Esophagus squamous epithelium (tissue), 5 donors: ENCODE data around the gene KIAA1217. TPM values are rescaled to one million over a fixed set of nuclear protein-coding genes. Genes with fewer than 3 reads are reported as not detected.
A peak's percentile ranks its signal among the peaks of the same experiment; 100 is the strongest.

ENCODE experiments used
- DNase-seq: peaks from one replicate; lab custom pipeline; 2025; lab: John Stamatoyannopoulos, UW
- H3K27ac ChIP-seq, 4 donors: fragments of 200-600 bp; sonication (generic); one replicate each; pipeline ENCODE4 v1.5.1; 2016 to 2019; ENCODE audit warnings: mild to moderate bottlenecking in 1 of 4
- H3K27me3 ChIP-seq, 4 donors: fragments of 200-600 bp; sonication (generic); 1 replicate in 3 of 4; 2 replicates in 1 of 4; pipeline versions ENCODE4 v1.5.1 to v1.6.0; 2017 to 2021; ENCODE audit warnings: antibody characterized with exemption in 1 of 4
- H3K36me3 ChIP-seq, 3 donors: fragments of 200-600 bp; sonication (generic); one replicate each; pipeline ENCODE4 v1.5.1; 2016 to 2019
- H3K4me1 ChIP-seq, 3 donors: fragments of 200-600 bp; sonication (generic); one replicate each; pipeline ENCODE4 v1.5.1; 2017 to 2019
- H3K4me3 ChIP-seq, 4 donors: fragments of 200-600 bp; sonication (generic); 1 replicate in 3 of 4; 2 replicates in 1 of 4; pipeline ENCODE4 v1.5.1; 2016 to 2019; ENCODE audit warnings: mild to moderate bottlenecking in 2 of 4, moderate library complexity in 1 of 4
- H3K9me3 ChIP-seq, 3 donors: fragments of 200-600 bp; sonication (generic); one replicate each; pipeline ENCODE4 v1.5.1; 2016 to 2019
- CTCF ChIP-seq, 6 experiments: fragments of 450-650 bp in 4 of 6; fragments of 200-600 bp in 2 of 6; sonication (generic) in 2 of 6; IDR thresholded peaks; one replicate each; pipeline ENCODE4 v1.5.1; 2016 to 2019; ENCODE audit warnings: antibody characterized with exemption in 6 of 6, mild to moderate bottlenecking in 4 of 6, moderate library complexity in 4 of 6
- POLR2A ChIP-seq, 4 donors: fragments of 450-650 bp; IDR thresholded peaks; one replicate each; pipeline ENCODE4 v1.6.1; 2017; ENCODE audit warnings: antibody characterized with exemption in 4 of 4, mild to moderate bottlenecking in 4 of 4, moderate library complexity in 3 of 4
- WGBS, 2 donors: methylation state at CpG; one replicate each; pipeline ENCODE4 v1.1.5; 2018; 5-methylcytosine and 5-hydroxymethylcytosine counted together
- intact Hi-C: fragments of 100-400 bp; cut with DNase I; formaldehyde crosslinking; loops from one replicate; pipeline ENCODE4 v1.15.0; 2022
- total RNA-seq, 4 donors: library from RNA; depleted of rRNA; stranded (reverse); fragments of >200 nt; gene quantifications; one replicate each; pipeline ENCODE4 v1.1.0, GENCODE V29; 2016
- donor health status: DM: yes; HTN: yes; CAD: no.

Gene KIAA1217
- total RNA-seq, 4 donors from 2014 or later: 56.2 to 67.6 (median 66.2) TPM

- WGBS, 2 donors: 38 to 40% methylated on average over 4 of the region's 4 CpGs
- Histone ChIP-seq H3K27me3 (no peaks in the 10 kb centered on the region), H3K27ac (peak overlapping the region in 2 of 4 donors; percentile 10 to 31), H3K4me3 (no peak overlapping the region), H3K36me3 (peaks cover 3 to 32% (median 9%) of the 10 kb centered on the region in 3 donors), H3K9me3 (no peaks in the 10 kb centered on the region), H3K4me1 (peaks cover 9 to 34% (median 13%) of the 10 kb centered on the region in 3 donors)
- TF ChIP-seq CTCF (IDR thresholded peaks at IDR 0.05): peak in 1 of 6 experiments; percentile 14
- no peak for TF ChIP-seq POLR2A (IDR thresholded peaks at IDR 0.05)
- intact Hi-C loops: no loop called here
- no peak for DNase-seq
Observed at GRCh38 chr10:24287559-24288195, 78.7 kb downstream of the KIAA1217 start.

GRCh38 chr10:24288581-24288980, 79.6 kb downstream of the KIAA1217 start:
- peaks cover 9 to 37% (median 15%) of the 10 kb centered on the region in 3 donors for H3K4me1 ChIP-seq
- H3K9me3 ChIP-seq: no peaks in the 10 kb centered on the region
- intact Hi-C loops: no loop called here
- H3K27ac ChIP-seq: peak overlapping the region in 3 of 4 donors; percentile 10 to 57 (median 47)
- peaks cover 0 to 33% (median 4%) of the 10 kb centered on the region in 3 donors for H3K36me3 ChIP-seq
- no peak overlapping the region for H3K4me3 ChIP-seq
- no peak for TF ChIP-seq CTCF (IDR thresholded peaks at IDR 0.05)
- no peak for TF ChIP-seq POLR2A (IDR thresholded peaks at IDR 0.05)
- no peak for DNase-seq
- 48 to 85% methylated on average over 1 of the region's 1 CpG for WGBS, 2 donors
- no peaks in the 10 kb centered on the region for H3K27me3 ChIP-seq

GRCh38 chr10:24289235-24289634, 80.3 kb downstream of the KIAA1217 start:
- Histone ChIP-seq H3K27ac (peak overlapping the region in 2 of 4 donors; percentile 9 to 10), H3K4me1 (peaks cover 9 to 39% (median 18%) of the 10 kb centered on the region in 3 donors), H3K9me3 (no peaks in the 10 kb centered on the region), H3K4me3 (no peak overlapping the region), H3K36me3 (peaks cover 0 to 38% (median 4%) of the 10 kb centered on the region in 3 donors), H3K27me3 (no peaks in the 10 kb centered on the region)
- DNase-seq: no peak
- TF ChIP-seq CTCF (IDR thresholded peaks at IDR 0.05) (no peak), POLR2A (IDR thresholded peaks at IDR 0.05) (no peak)
- WGBS, 2 donors: 83 to 89% methylated on average over 3 of the region's 3 CpGs
- intact Hi-C loops: no loop called here

DNA sequence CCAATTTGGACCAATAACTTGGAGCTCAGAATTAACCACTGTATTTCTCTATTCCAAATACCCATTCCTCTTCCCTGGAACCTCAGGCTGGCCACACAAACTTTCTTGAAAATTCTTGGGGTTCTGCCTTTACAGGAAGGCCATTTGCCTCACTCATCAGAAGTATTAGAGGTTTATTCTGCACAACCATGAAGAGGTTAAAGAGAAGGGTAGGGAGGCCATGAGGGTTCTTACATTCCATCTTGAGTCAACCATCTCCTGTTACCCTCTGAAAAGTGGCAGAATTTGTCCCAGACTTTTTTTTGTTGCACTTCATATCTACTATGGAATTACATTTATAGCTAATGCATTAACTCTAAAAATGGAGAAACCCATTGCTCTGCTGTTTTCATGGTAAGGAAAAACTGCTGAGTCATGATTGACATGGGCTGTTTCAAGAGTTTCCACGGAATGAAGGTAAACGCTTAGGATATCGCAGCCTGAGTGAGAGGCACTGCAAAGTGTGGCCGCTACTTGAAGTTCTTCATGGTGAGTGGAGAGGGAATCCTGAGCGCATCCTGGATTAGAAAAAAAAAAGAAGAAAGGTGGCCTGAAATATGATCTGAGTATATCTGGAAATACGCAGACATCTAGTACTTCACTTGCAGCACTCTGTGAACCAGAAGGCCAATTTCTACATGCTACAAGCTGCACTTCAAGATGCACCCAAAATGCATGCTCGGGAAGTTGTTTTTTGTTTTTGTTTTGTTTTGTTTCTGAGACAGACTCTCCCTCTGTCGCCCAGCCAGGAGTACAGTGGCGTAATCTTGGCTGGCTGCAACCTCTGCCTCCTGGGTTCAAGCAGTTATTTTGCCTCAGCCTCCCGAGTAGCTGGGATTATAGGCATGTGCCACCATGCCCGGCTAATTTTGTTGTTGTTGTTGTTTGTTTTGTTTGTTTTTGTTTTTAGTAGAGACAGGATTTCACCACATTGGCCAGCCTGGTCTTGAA, 83.7 kb downstream of the KIAA1217 start:
- DNase-seq: no peak
- 83% methylated on average over 11 of the region's 11 CpGs for WGBS, 2 donors
- peaks cover 9 to 30% (median 14%) of the 10 kb centered on the region in 3 donors for H3K4me1 ChIP-seq
- H3K27me3 ChIP-seq: no peaks in the 10 kb centered on the region
- intact Hi-C loops: no loop called here
- H3K36me3 ChIP-seq: peaks cover 0 to 44% (median 4%) of the 10 kb centered on the region in 3 donors
- H3K4me3 ChIP-seq: no peak overlapping the region
- TF ChIP-seq POLR2A (IDR thresholded peaks at IDR 0.05): no peak
- no peak for TF ChIP-seq CTCF (IDR thresholded peaks at IDR 0.05)
- H3K9me3 ChIP-seq: no peaks in the 10 kb centered on the region
- H3K27ac ChIP-seq: peak overlapping the region; percentile 22 to 78 (median 63)
